NCI-H128 (cell line): ENCODE data around the gene SHBG.
"Not testable (repeated sequence)": the region's sequence is repeated elsewhere in the genome, so short reads cannot be mapped to it uniquely, and the experiment has no call there.

Source experiments
- DNase-seq: peaks from one replicate; lab custom pipeline; 2025; ENCODE audit not compliant: unreplicated experiment; lab: John Stamatoyannopoulos, UW

SHBG gene, protein sequence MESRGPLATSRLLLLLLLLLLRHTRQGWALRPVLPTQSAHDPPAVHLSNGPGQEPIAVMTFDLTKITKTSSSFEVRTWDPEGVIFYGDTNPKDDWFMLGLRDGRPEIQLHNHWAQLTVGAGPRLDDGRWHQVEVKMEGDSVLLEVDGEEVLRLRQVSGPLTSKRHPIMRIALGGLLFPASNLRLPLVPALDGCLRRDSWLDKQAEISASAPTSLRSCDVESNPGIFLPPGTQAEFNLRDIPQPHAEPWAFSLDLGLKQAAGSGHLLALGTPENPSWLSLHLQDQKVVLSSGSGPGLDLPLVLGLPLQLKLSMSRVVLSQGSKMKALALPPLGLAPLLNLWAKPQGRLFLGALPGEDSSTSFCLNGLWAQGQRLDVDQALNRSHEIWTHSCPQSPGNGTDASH

GRCh38 chr17:7629939-7630571 is at the start of gene SHBG:
Gene SHBG, plus strand, starts transcription at chr17:7630135. Its CDS starts 38 bp downstream, at chr17:7630173.
- DNase-seq: no peak

GRCh38 chr17:7580604-7581575 is 49.0 kb upstream of the SHBG start:
- no peak for DNase-seq

DNA sequence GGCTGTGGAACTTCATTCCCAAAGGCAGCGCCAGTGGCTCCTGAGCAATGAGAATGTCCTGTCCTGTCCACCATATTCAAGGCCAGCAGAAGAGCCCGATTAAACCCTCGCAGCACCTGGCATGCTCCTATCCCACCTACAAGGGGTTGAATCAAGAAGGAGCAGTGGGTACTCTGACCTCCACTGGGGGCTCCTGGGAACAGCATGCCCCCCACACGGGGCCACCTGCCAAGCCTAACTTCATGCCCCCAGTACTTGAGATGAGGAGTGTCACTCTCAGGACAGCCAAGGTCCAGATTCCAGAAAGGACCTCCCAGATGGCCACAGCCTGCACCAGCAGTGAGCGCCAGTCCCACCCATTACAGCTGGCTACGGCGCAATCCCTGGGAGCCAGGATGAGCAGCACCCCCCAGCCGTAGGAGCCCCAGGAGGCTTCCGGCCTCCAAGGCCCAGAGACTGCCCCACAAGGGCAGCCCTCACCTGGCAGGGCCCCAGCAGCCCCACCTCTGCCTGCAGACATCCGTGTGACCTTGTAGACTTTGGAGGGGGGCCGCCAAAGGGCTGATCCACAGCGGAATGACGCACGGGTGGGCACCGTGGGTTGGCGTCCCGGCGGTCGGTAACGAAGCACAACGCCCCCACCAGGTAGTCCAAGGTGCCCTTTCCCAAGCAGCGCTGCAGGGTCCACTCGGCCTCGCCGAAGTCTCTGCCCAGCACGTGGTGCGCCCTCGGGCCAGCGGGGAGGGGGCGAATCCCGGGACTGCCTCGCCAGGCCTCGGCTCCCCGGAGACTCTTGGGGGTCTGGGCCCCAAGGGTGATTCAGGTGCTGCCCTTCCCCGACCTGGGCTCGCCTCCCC is 47.3 kb upstream of the SHBG start:
- DNase-seq: no peak

DNA sequence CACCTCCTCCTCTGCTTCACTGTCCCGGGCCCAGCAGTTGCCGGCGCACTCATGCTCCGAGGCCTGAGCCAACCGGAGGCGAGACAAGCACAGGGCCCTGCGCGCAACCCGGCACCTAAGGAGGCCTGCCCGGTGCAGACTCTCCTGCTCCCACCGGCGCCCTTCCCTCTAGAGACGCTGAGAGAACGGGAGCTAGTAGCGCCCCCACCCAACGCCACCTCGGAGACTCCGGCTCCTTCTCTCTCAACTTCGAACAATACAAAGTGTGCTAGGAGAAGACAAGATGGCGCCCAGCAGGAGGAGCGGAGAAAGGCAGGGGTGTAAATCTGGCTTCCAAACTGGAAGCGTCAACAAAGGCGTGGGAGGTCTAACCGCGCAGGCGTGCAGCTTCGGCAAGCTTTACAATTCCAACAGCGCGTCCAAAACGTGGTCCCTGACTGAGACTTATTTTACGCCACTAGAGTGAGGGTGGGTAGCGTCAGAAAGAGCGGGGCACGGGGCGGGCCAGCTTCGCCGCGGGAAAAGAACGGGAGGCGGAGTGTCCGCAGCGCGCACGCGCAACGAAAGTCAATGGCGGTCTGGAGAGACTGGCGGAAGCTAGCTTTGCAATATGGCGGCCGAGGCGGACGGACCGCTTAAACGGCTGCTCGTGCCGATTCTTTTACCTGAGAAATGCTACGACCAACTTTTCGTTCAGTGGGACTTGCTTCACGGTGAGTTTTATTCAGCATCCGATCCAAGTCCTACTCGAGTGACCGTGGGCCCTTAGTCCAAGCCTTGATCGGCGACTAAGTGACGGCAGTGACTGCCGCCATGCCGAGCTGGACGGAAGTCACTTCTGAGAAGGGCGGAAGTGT is 46.5 kb upstream of the SHBG start, which contains the start of gene MPDU1:
TSS of gene MPDU1 (plus strand) at position 600 of the 857 bp plus-strand sequence. CDS start at position 611, 11 bp downstream.
- DNase-seq: peak; percentile 94

DNA sequence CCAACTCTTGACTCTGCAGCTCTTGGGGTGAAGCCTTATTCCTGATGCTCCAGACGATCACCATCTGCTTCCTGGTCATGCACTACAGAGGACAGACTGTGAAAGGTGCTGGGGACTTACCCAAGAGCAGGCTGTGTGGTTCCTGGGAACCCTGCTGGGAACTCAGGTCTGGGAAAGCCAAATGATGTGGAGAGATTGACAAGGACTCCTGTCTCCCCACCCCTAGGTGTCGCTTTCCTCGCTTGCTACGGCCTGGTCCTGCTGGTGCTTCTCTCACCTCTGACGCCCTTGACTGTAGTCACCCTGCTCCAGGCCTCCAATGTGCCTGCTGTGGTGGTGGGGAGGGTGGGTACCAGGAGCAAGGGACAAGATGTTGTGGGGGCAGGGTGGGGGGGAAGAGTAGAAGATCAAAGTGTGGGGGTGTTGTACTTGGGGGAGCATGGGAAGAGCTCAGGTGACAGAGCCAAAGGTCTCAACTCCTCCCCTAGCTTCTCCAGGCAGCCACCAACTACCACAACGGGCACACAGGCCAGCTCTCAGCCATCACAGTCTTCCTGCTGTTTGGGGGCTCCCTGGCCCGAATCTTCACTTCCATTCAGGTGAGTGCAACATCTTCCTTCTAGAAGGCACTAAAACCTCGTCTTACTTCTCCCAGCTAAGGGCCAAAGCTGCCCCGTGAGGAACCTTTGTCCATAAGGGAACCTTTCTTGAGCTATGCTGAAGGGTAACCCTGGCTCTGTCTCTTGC is 43.1 kb upstream of the SHBG start:
- DNase-seq: no peak

DNA sequence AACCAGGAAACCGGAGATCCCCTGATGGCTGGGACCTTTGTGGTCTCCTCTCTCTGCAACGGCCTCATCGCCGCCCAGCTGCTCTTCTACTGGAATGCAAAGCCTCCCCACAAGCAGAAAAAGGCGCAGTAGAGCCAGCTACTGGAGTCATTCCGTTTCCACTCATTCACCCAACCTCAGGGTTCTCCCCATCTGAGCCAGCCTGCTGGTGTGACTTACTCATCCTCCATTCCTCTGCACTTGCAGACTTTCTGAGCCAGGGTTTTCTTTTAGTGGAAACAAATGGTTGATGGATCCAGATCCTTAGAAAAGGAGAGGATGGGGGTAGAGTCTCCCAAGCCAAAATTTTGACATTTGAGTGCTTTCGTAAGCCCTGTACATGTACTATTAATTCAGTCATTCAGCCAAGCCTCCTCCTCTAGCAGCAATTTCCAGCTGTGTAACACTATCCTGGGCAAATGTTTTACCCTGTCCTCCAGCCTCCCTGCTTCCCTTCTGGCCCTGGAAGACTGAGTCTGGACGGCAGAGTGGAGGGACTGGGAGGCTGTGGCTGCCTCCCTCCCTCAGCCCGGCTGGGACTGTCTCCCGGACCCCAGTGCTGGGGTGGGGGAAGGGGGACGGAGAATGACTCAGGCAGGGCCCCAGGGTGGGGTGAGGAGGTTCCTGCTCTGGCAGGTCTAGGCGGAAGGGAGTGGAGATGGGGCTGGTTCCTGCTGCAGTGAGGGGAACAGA is 42.3 kb upstream of the SHBG start:
- no peak for DNase-seq

DNA sequence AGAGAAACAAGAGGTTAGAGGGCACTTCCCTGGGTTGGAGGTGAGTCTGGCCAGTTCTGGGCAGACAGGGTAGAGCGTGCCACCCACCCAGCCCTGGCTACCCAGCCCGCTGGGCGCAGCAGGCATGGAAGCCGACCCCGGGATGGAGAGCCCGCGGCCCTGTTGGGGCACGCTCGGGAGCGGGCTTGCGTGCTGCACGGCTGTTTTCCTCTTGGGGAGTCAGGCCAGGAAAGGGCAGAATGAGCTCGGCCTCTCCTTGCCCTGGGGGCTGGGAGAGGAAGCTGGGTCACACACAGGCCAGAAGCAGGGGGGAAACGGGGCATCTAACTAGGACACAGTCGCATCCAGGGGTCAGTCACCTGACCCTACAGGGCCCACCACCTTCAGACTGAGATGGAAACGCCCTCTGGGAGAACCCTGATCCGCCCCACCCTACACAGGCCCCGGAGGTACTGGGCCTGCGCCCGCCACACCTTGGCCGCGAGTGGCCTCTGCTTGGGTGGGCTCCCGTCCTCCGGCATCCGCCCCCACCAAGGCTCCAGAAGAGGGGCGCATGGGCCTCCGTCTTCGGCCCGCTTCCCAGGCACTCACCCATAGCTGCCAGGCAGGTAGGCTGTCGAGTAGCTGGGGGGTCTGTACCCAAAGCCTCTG is 41.3 kb upstream of the SHBG start:
- no peak for DNase-seq

GRCh38 chr17:7589204-7589868 is 40.6 kb upstream of the SHBG start:
- DNase-seq: no peak

DNA sequence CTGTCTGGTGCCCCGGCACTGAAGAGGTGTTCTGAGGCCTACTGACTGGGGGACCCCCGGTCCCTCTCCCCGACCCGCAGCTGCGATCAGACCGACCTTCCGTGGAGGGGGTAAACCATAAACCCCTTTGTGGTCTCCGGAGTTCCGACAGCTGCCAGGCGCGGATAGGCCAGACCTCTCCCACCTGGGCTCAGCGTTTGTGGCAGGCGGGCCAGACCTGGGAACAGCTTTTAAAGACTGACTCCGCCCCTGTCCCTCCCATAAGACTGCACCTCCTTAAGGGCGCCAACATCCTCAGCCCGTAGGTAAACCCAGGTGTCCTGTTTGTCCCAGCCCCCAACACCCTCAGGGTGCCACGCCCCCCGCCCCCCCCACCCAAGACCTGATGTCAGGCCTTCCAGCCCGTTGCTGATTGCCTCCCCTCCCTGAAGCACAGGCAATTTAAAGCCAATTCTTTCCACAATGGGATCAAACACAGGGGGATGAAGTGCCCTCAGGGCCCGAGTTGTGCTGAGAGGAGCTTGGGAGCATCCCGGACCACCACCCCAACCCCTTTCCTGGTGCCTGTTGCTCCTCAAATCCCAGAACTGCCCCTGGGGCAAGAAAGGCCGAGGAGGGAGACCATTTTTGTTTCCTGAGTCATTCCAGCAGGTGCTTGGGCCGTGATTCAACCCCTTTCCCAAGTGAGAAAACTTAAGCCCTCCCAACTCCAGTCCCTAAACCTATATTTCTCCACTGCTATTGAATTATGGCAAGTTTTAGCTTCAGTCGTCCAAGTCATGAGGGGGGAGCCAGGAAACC is 39.8 kb upstream of the SHBG start, which contains the start of gene SOX15:
TSS of gene SOX15 (minus strand) at position 204 of the 801 bp plus-strand sequence. CDS start 418 bp downstream, outside the sequence.
- DNase-seq: no peak

DNA sequence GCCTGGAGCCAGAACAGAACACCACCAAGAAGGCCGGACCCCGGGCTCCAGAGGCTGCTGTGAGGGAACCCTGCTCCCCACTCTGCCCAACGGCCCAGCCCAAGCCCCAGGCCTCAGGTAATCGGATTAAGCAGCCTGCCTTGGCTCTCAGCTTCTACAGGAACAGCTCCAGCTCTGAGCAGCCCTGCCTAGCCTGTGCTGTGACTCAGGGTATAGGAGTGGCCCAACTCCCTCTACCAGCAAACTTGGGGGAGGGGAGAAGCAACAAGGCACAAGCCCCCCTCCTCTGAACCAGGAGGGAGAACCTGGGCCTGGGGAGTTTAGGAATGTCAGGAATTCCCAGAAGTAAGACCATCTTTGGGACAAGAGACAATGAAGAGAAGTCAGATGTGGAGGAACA is 39.2 kb upstream of the SHBG start:
- DNase-seq: no peak

GRCh38 chr17:7591596-7591995 is 38.3 kb upstream of the SHBG start:
- DNase-seq: no peak

- DNase-seq: no peak
Measured at GRCh38 chr17:7592422-7593021, 37.4 kb upstream of the SHBG start.

DNA sequence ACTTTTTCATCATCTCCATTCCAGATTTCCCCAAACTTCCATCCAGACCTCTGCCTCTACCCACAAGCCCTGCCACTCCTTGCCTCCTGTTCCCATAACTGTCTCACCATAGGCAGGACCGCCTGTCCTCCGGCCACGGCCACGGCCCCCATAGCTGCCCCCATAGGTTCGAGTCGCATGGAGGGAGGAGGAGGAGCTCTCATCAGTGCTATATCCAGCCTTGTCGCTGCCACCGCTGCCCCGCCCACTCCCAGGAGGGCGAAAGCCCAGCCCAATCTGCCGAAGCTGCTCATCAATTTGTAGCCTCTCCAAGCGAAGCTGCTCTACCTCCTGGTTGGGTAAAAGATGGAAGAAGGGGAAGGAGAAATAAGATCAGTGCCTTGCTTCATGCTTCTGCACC is 36.6 kb upstream of the SHBG start:
- no peak for DNase-seq

DNA sequence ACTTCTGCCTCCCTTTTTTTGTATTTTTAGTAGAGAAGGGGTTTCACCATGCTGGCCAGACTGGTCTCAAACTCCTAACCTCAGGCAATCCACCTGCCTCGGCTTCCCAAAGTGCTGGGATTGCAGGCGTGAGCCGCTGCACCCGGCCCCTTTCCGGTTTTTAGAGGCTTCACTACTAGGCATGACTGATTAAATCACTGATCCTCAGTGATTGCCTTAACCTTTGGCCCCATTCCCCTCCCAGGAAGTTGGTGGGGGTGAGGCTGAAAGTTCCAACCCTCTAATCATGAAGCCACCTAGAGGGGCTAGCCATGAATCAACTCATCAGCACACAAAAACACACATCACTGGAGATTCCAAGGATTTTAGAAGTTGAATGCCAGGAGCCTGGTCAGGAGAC is 32.4 kb upstream of the SHBG start:
- not testable (repeated sequence) for DNase-seq

GRCh38 chr17:7606280-7606679 is 23.7 kb upstream of the SHBG start:
- no peak for DNase-seq

GRCh38 chr17:7610641-7611040 is 19.3 kb upstream of the SHBG start:
- DNase-seq: no peak
